GM12873 (cell line): ENCODE data around the gene USP5.
A peak's percentile ranks its signal among the peaks of the same experiment; 100 is the strongest.

Experiments used
- CTCF ChIP-seq: IDR thresholded peaks from 2 replicates; pipeline ENCODE4 v1.5.1; 2012; ENCODE audit warnings: low read depth, mild to moderate bottlenecking, moderate library complexity, low read length, control low read depth; ENCODE audit not compliant: insufficient read depth; ENCODE audit errors: missing control alignments

USP5 gene

GRCh38 chr12:6826734-6827436, 25.1 kb upstream of the USP5 start:
- TF ChIP-seq CTCF, result no peak

DNA sequence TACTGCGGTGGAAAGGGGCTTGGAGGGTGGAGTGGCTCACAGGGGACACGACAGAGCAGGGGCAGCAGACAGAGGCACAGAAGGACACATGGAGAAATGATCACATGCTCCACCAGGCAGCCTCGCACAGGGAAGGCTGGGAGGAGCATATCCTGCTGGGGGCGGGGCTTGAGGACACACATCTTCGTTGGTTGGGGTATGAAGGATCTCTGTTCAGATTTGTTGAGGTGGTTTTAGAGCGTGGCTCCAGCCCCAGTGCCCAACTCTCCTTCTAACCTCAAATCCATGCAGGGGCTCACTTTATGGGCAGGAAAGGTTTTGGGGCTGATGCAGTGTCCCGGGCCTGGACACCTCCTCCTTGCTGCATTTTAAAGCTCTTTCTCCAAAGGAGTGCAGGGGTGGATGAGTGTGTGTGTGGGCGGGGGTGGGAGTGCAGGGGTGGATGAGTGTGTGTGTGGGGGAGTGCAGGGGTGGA, 24.5 kb upstream of the USP5 start:
- TF ChIP-seq CTCF, result no peak

GRCh38 chr12:6827982-6828780, 23.8 kb upstream of the USP5 start, which contains the start of gene P3H3:
P3H3 (plus strand) TSS chr12:6828407; CDS start chr12:6828441, 34 bp downstream.
- TF ChIP-seq CTCF, result no peak

DNA sequence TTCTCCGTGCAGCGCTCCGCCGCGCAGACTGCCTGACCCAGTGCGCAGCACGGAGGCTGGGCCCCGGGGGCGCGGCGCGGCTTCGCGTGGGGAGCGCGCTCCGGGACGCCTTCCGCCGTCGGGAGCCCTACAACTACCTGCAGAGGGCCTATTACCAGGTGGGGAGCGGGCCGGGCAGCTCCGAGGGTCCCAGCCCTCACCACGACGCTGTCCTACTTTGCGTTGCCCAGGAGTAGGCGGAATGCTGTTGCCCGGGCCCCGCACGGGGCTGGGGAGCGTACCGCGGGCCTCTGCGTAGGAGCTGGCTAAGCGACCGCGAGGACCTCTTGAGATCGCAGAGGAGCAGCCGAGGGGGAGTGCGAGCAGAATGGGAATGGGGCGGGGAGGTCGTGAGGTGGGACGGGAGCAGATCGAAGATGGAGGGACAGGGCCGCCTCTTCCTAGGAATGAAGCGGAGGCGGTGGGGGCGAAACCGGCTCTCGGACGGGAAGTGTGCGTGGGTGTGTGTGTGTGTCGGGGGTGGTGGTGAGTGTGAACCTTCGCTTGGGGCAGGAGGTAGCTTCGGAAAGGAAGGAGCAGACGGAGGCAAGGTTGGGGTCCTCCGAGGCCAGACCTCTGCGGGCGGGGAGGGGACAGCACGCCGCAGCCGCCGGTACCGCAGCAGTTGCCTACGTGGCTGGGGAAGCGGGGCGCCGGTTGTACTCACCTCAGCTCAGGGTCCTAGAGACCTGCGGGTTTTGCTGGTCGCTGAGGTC, 23.0 kb upstream of the USP5 start:
- no peak for TF ChIP-seq CTCF

DNA sequence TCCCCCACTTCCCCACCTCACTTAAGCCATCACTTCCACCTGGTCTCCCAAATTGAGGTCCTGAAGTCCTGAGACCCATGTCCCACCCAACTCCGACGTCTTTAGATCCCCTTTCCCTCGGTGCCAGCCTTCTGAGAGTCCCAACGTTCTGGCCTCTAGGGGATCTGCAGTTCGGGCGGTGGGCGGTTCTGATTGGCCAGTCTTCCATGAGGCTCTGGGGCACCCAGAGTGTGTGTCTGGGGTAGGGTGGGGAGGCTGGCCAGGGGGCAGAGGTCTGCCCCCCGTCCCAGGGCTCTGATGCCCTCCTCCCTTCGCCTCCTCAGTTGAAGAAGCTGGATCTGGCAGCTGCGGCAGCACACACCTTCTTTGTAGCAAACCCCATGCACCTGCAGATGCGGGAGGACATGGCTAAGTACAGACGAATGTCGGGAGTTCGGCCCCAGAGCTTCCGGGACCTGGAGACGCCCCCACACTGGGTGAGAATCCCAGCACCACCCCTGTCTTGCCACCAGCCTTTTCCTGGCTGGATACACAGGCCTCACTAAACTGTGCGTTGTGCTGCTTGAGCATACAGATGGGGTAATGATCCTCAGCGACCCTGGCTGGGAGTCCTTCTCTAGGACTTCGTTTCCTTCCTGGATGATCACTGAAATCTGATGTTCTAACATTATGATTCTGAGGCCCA, 22.3 kb upstream of the USP5 start:
- TF ChIP-seq CTCF, result peak; percentile 14

GRCh38 chr12:6830286-6830890, 21.6 kb upstream of the USP5 start:
- TF ChIP-seq CTCF, result no peak
